ENCODE data around the gene CDYL. TPM values are rescaled to one million over a fixed set of nuclear protein-coding genes. Genes with fewer than 3 reads are reported as not detected.
"Not testable (repeated sequence)": the region's sequence is repeated elsewhere in the genome, so short reads cannot be mapped to it uniquely, and the experiment has no call there.

The CDYL gene
- total RNA-seq, 3 donors from 2014 or later (not counting 1 experiment from before 2014, with no cell fraction given): 81.3 to 101 (median 83.8) TPM

DNA sequence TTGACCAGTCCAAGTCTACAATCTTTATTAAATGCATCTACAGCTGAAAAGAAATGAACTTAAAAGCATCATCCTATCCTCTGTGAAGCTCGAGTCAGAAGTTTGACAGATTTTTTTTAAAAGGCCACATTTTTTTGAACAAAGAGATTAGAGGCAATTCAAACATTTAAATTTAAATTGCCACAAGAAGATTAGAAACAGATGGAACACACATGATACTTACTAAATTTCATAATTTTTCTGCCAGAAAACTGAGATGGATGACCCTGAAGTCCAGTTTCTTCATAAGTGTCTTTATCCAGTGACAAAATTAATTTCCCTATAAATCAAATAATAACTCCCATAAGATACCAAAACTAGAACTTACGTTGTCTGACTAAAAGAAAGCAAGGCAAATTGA is 223.4 kb downstream of the CDYL start:
- peaks cover 7% of the 10 kb centered on the region for H3K36me3 Mint-ChIP-seq

DNA sequence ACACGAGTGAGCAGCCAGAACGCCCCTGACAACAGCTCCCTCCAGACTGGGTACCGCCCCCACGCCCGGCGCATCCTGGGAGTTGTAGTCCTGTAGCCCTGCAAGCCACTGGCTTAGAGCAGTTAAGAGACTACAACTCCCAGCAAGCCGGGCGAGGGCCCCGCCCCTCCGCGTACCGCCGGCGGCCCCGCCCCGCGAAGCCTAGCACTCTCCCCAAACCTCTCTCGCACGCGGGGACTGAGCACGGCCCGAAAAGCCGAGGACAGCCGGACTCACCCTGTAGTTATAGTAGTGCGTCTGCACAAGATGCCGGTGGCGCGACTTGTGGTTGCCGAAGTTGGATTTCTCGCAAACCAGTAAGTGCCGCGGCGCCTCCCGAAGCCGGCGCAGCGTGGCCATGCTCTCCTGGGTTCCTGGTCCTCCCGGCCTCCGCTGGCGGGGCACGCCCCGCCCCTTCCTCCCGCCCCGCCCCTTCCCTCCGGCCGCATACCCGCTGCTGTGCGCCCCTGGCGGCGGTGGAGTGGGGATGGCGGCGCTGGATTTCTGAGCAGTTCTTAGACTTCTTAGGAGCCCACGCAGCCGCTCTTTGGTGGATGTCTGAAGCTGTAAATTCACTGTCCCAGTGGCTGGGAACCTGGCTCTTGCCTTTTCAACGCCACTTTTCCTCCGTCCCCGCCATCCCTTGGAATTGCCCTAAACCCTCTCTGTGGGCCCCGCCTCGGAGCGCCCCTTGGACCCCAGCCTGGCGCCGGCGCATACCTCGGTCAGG is 227.6 kb downstream of the CDYL start, which contains the start of gene RPP40:
Gene RPP40, minus strand, starts transcription at position 434 of the 769 bp plus-strand sequence. Its CDS starts 35 bp downstream, at position 399.
- DNase-seq: peak; percentile 97 to 98
- Mint-ChIP-seq H3K27ac (peak within 1 kb of the TSS; percentile 86 to 92), H3K4me3 (peak within 1 kb of the TSS; percentile 92), H3K36me3 (no peaks in the 10 kb centered on the region), H3K9me3 (no peaks in the 10 kb centered on the region), H3K27me3 (ENCODE audit: low read depth in 2 of 2) (no peaks in the 10 kb centered on the region), H3K4me1 (peaks cover 14 to 16% of the 10 kb centered on the region in 2 donors)
- Histone ChIP-seq H3K27ac (ENCODE audit: low read length) (peak within 1 kb of the TSS; percentile 74), H3K36me3 (ENCODE audit: control insufficient read depth, insufficient read depth, low read length) (peaks cover 2% of the 10 kb centered on the region), H3K4me3 (ENCODE audit: low read length) (peak within 1 kb of the TSS; percentile 73), H3K9me3 (ENCODE audit: control insufficient read depth, insufficient read depth, low read length) (no peaks in the 10 kb centered on the region), H3K4me1 (ENCODE audit: control insufficient read depth, insufficient read depth, low read length) (peaks cover 12% of the 10 kb centered on the region), H3K27me3 (ENCODE audit: control insufficient read depth, insufficient read depth, low read length) (no peaks in the 10 kb centered on the region)
- intact Hi-C loops (cut with micrococcal nuclease): loop anchor here (2.0 to 5.0 kb wide), 2 partner anchors 226 to 257 kb away; partner anchors contain the start of genes CDYL, FARS2 and LYRM4
- under 1% methylated on average over 63 of the region's 64 CpGs for whole genome bisulfite sequencing (ENCODE audit: insufficient coverage)
- TF ChIP-seq, protein P1, sequence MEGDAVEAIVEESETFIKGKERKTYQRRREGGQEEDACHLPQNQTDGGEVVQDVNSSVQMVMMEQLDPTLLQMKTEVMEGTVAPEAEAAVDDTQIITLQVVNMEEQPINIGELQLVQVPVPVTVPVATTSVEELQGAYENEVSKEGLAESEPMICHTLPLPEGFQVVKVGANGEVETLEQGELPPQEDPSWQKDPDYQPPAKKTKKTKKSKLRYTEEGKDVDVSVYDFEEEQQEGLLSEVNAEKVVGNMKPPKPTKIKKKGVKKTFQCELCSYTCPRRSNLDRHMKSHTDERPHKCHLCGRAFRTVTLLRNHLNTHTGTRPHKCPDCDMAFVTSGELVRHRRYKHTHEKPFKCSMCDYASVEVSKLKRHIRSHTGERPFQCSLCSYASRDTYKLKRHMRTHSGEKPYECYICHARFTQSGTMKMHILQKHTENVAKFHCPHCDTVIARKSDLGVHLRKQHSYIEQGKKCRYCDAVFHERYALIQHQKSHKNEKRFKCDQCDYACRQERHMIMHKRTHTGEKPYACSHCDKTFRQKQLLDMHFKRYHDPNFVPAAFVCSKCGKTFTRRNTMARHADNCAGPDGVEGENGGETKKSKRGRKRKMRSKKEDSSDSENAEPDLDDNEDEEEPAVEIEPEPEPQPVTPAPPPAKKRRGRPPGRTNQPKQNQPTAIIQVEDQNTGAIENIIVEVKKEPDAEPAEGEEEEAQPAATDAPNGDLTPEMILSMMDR (IDR thresholded peaks at IDR 0.05): peak; percentile 88
- peak; percentile 94 to 99 (median 95) for ATAC-seq

More for the DNA sequence above, 223.4 kb downstream of the CDYL start:
- 67% methylated on average over 1 of the region's 2 CpGs for WGBS (ENCODE audit: insufficient coverage)
- Mint-ChIP-seq H3K27ac (no peak overlapping the region), H3K9me3 (no peaks in the 10 kb centered on the region), H3K4me1 (peaks cover 13 to 14% of the 10 kb centered on the region in 2 donors), H3K27me3 (ENCODE audit: low read depth in 2 of 2) (no peaks in the 10 kb centered on the region), H3K4me3 (no peak overlapping the region)
- ATAC-seq: no peak
- H3K4me3 ChIP-seq (ENCODE audit: low read length): no peak overlapping the region
- peaks cover 12% of the 10 kb centered on the region for H3K4me1 ChIP-seq (ENCODE audit: control insufficient read depth, insufficient read depth, low read length)
- TF ChIP-seq, protein P1 (IDR thresholded peaks at IDR 0.05): no peak
- H3K27ac ChIP-seq (ENCODE audit: low read length): no peak overlapping the region
- peaks cover 9% of the 10 kb centered on the region for H3K36me3 ChIP-seq (ENCODE audit: control insufficient read depth, insufficient read depth, low read length)
- H3K27me3 ChIP-seq (ENCODE audit: control insufficient read depth, insufficient read depth, low read length): no peaks in the 10 kb centered on the region
- no peaks in the 10 kb centered on the region for H3K9me3 ChIP-seq (ENCODE audit: control insufficient read depth, insufficient read depth, low read length)
- DNase-seq: no peak
- intact Hi-C loops (cut with micrococcal nuclease): no loop called here

DNA sequence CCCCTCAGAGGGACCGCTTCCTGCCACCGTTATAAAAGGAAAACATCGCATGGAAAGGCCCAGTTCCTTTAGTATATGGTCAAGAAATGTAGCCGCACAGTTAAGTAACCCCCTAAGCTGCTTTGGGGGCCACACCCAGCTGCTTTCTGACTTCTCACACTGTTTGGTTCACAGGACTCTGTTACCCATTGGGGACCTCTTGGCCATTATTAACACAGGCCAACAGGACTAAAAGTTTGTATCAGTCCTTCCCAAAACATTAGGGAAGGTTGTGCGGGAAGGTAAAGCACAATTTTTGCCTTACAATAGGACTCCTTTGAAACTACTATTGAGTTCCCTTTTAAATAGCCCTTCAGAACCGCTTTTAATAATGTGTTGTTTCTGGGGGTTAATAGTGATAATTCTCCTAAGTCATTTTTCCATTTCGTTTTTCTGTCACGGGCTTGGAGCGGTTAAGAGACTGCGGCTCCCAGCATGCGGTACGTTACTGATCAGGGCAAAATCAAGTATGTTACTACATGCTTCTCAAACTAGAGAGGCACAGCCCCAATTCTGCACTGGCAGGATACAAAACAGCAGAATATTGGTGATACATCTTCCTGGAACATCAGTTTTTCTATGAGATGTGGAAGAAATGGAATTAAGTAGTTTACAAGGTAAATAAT is 228.3 kb downstream of the CDYL start:
- Mint-ChIP-seq H3K4me3 (peak overlapping the region; percentile 92), H3K27ac (peak overlapping the region; percentile 86 to 92), H3K4me1 (peaks cover 14 to 16% of the 10 kb centered on the region in 2 donors), H3K27me3 (ENCODE audit: low read depth in 2 of 2) (no peaks in the 10 kb centered on the region), H3K9me3 (no peaks in the 10 kb centered on the region), H3K36me3 (no peaks in the 10 kb centered on the region)
- intact Hi-C loops (cut with micrococcal nuclease): loop anchor here (5.0 kb wide), 1 partner anchor 227 kb away; the partner anchor contains the start of gene CDYL
- TF ChIP-seq, protein P1 (IDR thresholded peaks at IDR 0.05): no peak
- no peaks in the 10 kb centered on the region for H3K36me3 ChIP-seq (ENCODE audit: control insufficient read depth, insufficient read depth, low read length)
- peak overlapping the region; percentile 74 for H3K27ac ChIP-seq (ENCODE audit: low read length)
- 57% methylated on average over 11 of the region's 12 CpGs for WGBS (ENCODE audit: insufficient coverage)
- ATAC-seq (no peak), DNase-seq (no peak)
- no peaks in the 10 kb centered on the region for H3K9me3 ChIP-seq (ENCODE audit: control insufficient read depth, insufficient read depth, low read length)
- peak overlapping the region; percentile 73 for H3K4me3 ChIP-seq (ENCODE audit: low read length)
- peaks cover 12% of the 10 kb centered on the region for H3K4me1 ChIP-seq (ENCODE audit: control insufficient read depth, insufficient read depth, low read length)
- H3K27me3 ChIP-seq (ENCODE audit: control insufficient read depth, insufficient read depth, low read length): no peaks in the 10 kb centered on the region

DNA sequence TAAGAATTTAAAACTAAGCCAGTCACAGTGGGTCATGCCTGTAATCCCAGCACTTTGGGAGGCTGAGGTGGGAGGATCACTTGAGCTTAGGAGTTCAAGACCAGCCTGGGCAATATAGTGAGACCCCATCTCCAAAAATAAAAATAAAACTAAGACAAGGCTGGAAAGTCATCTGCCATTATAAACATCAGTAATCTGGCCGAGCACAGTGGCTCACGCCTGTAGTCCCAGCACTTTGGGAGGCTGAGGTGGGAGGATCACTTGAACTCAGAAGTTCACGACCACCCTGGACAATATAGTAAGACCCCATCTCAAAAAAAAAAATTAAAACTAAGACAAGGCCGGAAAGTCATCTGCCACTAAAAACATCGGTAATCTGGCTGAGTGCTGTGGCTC is 228.8 kb downstream of the CDYL start:
- H3K9me3 ChIP-seq (ENCODE audit: control insufficient read depth, insufficient read depth, low read length); ATAC-seq; H3K27me3 ChIP-seq (ENCODE audit: control insufficient read depth, insufficient read depth, low read length); H3K36me3 ChIP-seq (ENCODE audit: control insufficient read depth, insufficient read depth, low read length); H3K36me3 Mint-ChIP-seq; H3K27ac ChIP-seq (ENCODE audit: low read length); H3K27me3 Mint-ChIP-seq (ENCODE audit: low read depth in 2 of 2); H3K4me3 Mint-ChIP-seq; DNase-seq; H3K9me3 Mint-ChIP-seq; intact Hi-C loops (cut with micrococcal nuclease); H3K4me3 ChIP-seq (ENCODE audit: low read length): not testable (repeated sequence)
- 100% methylated on average over 5 of the region's 5 CpGs for WGBS (ENCODE audit: insufficient coverage)
- peaks cover 12% of the 10 kb centered on the region for H3K4me1 ChIP-seq (ENCODE audit: control insufficient read depth, insufficient read depth, low read length)
- Mint-ChIP-seq H3K27ac (peak overlapping the region; percentile 86 to 92), H3K4me1 (peaks cover 14 to 16% of the 10 kb centered on the region in 2 donors)

Data from natural killer cell (primary cell).